Measurements from ENCODE around the gene GNAT2.
A peak's percentile ranks its signal among the peaks of the same experiment; 100 is the strongest.

The GNAT2 gene

GRCh38 chr1:109630081-109630897 is 10.9 kb upstream of the GNAT2 start:
- no peak overlapping the region for H3K4me3 ChIP-seq (ENCODE audit: low read depth, low read length)
- DNase-seq (ENCODE audit: low read depth): no peak

GRCh38 chr1:109629372-109630030 is 10.1 kb upstream of the GNAT2 start:
- no peak overlapping the region for H3K4me3 ChIP-seq (ENCODE audit: low read depth, low read length)
- no peak for DNase-seq (ENCODE audit: low read depth)

- no peak for DNase-seq (ENCODE audit: low read depth)
- no peak overlapping the region for H3K4me3 ChIP-seq (ENCODE audit: low read depth, low read length)
These were observed 9.3 kb upstream of the GNAT2 start for GRCh38 chr1:109628540-109629321.

GRCh38 chr1:109627692-109628399 is 8.4 kb upstream of the GNAT2 start:
- no peak overlapping the region for H3K4me3 ChIP-seq (ENCODE audit: low read depth, low read length)

GRCh38 chr1:109626682-109627408 is 7.4 kb upstream of the GNAT2 start:
- DNase-seq (ENCODE audit: low read depth): no peak
- H3K4me3 ChIP-seq (ENCODE audit: low read depth, low read length): no peak overlapping the region

More at GRCh38 chr1:109627692-109628399, 8.4 kb upstream of the GNAT2 start:
- no peak for DNase-seq (ENCODE audit: low read depth)

GRCh38 chr1:109625601-109626560 is 6.5 kb upstream of the GNAT2 start:
- H3K4me3 ChIP-seq (ENCODE audit: low read depth, low read length): no peak overlapping the region
- no peak for DNase-seq (ENCODE audit: low read depth)

- no peak for DNase-seq (ENCODE audit: low read depth)
- H3K4me3 ChIP-seq (ENCODE audit: low read depth, low read length): no peak overlapping the region
These were observed 5.8 kb upstream of the GNAT2 start for GRCh38 chr1:109625176-109625575.

- no peak overlapping the region for H3K4me3 ChIP-seq (ENCODE audit: low read depth, low read length)
- no peak for DNase-seq (ENCODE audit: low read depth)
These were observed 5.0 kb upstream of the GNAT2 start for GRCh38 chr1:109624201-109625010.

GRCh38 chr1:109623601-109624161 is 4.3 kb upstream of the GNAT2 start:
- DNase-seq (ENCODE audit: low read depth): no peak
- H3K4me3 ChIP-seq (ENCODE audit: low read depth, low read length): no peak overlapping the region

- H3K4me3 ChIP-seq (ENCODE audit: low read depth, low read length): no peak overlapping the region
- DNase-seq (ENCODE audit: low read depth): no peak
These were observed 3.5 kb upstream of the GNAT2 start for GRCh38 chr1:109622895-109623294.

- peak overlapping the region; percentile 99 for H3K4me3 ChIP-seq (ENCODE audit: low read depth, low read length)
These were observed 2.9 kb upstream of the GNAT2 start for GRCh38 chr1:109622137-109622892.

GRCh38 chr1:109621379-109622136 is 2.1 kb upstream of the GNAT2 start:
- peak overlapping the region; percentile 99 for H3K4me3 ChIP-seq (ENCODE audit: low read depth, low read length)
- DNase-seq (ENCODE audit: low read depth): no peak

More at GRCh38 chr1:109622137-109622892, 2.9 kb upstream of the GNAT2 start:
- no peak for DNase-seq (ENCODE audit: low read depth)

GRCh38 chr1:109620841-109621286 is 1.4 kb upstream of the GNAT2 start:
- peak; percentile 90 for DNase-seq (ENCODE audit: low read depth)
- H3K4me3 ChIP-seq (ENCODE audit: low read depth, low read length): peak overlapping the region; percentile 99

- no peak for DNase-seq (ENCODE audit: low read depth)
- H3K4me3 ChIP-seq (ENCODE audit: low read depth, low read length): peak overlapping the region; percentile 99
These were observed 980 bp upstream of the GNAT2 start for GRCh38 chr1:109620401-109620791.

All from skeletal muscle cell (primary cell).